Liver (tissue), 3 donors: ENCODE results near the gene BRSK2.

Experiments used
- CTCF ChIP-seq: fragments of 150-350 bp; IDR thresholded peaks from 2 replicates; pipeline ENCODE4 v1.5.1; 2017; ENCODE audit warnings: improper control_type of control experiment, low read depth, low read length; ENCODE audit not compliant: missing input control
- EGR1 ChIP-seq, 2 donors: IDR thresholded peaks; 2 replicates each; pipeline ENCODE4 v1.6.1; 2016 to 2018; ENCODE audit warnings: antibody characterized with exemption in 2 of 2, low read depth in 2 of 2
- GABPA ChIP-seq, 2 donors: IDR thresholded peaks in 1 of 2; conservative IDR thresholded peaks in 1 of 2; 2 replicates each; pipeline ENCODE4 v1.6.1; 2016; ENCODE audit warnings: antibody characterized with exemption in 2 of 2, mild to moderate bottlenecking in 1 of 2, moderate library complexity in 1 of 2
- HNF4A ChIP-seq, 2 donors: conservative IDR thresholded peaks; 2 replicates each; pipeline ENCODE4 v1.6.1; 2016; ENCODE audit warnings: antibody characterized with exemption in 2 of 2, mild to moderate bottlenecking in 2 of 2
- JUND ChIP-seq, 2 donors: IDR thresholded peaks; 2 replicates each; pipeline ENCODE4 v1.6.1; 2016; ENCODE audit warnings: antibody characterized with exemption in 2 of 2
- NR2F2 ChIP-seq: IDR thresholded peaks from 2 replicates; pipeline ENCODE4 v1.6.1; 2016; ENCODE audit warnings: antibody characterized with exemption
- RAD21 ChIP-seq, 2 donors: IDR thresholded peaks; 2 replicates each; pipeline ENCODE4 v1.6.1; 2016; ENCODE audit warnings: antibody characterized with exemption in 2 of 2, mild to moderate bottlenecking in 2 of 2
- SP1 ChIP-seq: IDR thresholded peaks from 2 replicates; pipeline ENCODE4 v1.6.1; 2018; ENCODE audit warnings: antibody characterized with exemption, mild to moderate bottlenecking
- TAF1 ChIP-seq: conservative IDR thresholded peaks from 2 replicates; pipeline ENCODE4 v1.6.1; 2016; ENCODE audit warnings: antibody characterized with exemption, mild to moderate bottlenecking
- YY1 ChIP-seq: IDR thresholded peaks from 2 replicates; pipeline ENCODE4 v1.6.1; 2016; ENCODE audit warnings: antibody characterized with exemption, mild to moderate bottlenecking
- ZBTB33 ChIP-seq: IDR thresholded peaks from 2 replicates; pipeline ENCODE4 v1.6.1; 2016; ENCODE audit warnings: antibody characterized with exemption
- TF ChIP-seq, protein P1 (sequence below): IDR thresholded peaks from 2 replicates; pipeline ENCODE4 v1.6.1; 2016; ENCODE audit warnings: antibody characterized with exemption
- TF ChIP-seq, protein P2 (sequence below): IDR thresholded peaks from 2 replicates; pipeline ENCODE4 v1.6.1; 2016; ENCODE audit warnings: antibody characterized with exemption, mild to moderate bottlenecking
- TF ChIP-seq, protein P3 (sequence below): IDR thresholded peaks from 2 replicates; pipeline ENCODE4 v1.6.1; 2016; ENCODE audit warnings: antibody characterized with exemption
- donor health status: healthy.
- donor health status: healthy.

DNA sequence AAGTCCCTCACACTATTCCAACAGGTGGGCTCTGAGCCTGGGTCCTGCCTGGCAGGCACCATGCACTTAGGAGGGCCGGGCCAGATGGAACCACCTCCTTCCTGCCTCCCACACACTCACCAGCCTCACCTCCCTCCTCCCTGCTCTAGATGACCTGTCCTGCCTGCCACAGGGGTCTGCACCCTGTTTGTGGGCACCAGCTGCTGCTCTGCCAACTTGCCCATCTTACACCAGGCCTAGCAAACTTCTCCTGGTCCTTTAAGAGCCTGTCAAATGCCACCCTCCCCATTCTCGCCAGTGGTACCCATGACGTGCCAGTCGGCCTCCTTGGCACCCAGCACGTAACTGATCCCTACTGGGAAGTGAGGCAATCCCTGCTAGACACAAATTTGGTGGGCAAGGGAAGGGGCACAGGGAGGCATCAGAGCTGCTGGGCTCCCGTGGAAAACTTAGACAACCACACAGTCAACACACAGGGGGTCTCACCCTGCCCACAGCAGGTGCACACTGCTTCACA lies 93.8 kb downstream of the BRSK2 start:
- TF ChIP-seq CTCF (no peak), EGR1 (IDR thresholded peaks at IDR 0.05; ENCODE audit: low read depth in 2 of 2) (no peak), GABPA (IDR thresholded peaks at IDR 0.05 in 1 of 2, conservative IDR thresholded peaks at IDR 0.05 in 1 of 2) (no peak), ZBTB33 (no peak), YY1 (no peak), RAD21 (IDR thresholded peaks at IDR 0.05) (no peak), NR2F2 (no peak), TAF1 (no peak), HNF4A (conservative IDR thresholded peaks at IDR 0.05) (no peak), SP1 (no peak), JUND (IDR thresholded peaks at IDR 0.05) (no peak)
- TF ChIP-seq, protein P1, sequence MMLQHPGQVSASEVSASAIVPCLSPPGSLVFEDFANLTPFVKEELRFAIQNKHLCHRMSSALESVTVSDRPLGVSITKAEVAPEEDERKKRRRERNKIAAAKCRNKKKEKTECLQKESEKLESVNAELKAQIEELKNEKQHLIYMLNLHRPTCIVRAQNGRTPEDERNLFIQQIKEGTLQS, result no peak
- TF ChIP-seq, protein P2, sequence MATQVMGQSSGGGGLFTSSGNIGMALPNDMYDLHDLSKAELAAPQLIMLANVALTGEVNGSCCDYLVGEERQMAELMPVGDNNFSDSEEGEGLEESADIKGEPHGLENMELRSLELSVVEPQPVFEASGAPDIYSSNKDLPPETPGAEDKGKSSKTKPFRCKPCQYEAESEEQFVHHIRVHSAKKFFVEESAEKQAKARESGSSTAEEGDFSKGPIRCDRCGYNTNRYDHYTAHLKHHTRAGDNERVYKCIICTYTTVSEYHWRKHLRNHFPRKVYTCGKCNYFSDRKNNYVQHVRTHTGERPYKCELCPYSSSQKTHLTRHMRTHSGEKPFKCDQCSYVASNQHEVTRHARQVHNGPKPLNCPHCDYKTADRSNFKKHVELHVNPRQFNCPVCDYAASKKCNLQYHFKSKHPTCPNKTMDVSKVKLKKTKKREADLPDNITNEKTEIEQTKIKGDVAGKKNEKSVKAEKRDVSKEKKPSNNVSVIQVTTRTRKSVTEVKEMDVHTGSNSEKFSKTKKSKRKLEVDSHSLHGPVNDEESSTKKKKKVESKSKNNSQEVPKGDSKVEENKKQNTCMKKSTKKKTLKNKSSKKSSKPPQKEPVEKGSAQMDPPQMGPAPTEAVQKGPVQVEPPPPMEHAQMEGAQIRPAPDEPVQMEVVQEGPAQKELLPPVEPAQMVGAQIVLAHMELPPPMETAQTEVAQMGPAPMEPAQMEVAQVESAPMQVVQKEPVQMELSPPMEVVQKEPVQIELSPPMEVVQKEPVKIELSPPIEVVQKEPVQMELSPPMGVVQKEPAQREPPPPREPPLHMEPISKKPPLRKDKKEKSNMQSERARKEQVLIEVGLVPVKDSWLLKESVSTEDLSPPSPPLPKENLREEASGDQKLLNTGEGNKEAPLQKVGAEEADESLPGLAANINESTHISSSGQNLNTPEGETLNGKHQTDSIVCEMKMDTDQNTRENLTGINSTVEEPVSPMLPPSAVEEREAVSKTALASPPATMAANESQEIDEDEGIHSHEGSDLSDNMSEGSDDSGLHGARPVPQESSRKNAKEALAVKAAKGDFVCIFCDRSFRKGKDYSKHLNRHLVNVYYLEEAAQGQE, result no peak
- TF ChIP-seq, protein P3, sequence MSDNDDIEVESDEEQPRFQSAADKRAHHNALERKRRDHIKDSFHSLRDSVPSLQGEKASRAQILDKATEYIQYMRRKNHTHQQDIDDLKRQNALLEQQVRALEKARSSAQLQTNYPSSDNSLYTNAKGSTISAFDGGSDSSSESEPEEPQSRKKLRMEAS, result no peak
